Smooth muscle cell (in vitro differentiated cells): ENCODE results near the gene ABTB1. TPM values are rescaled to one million over a fixed set of nuclear protein-coding genes. Genes with fewer than 3 reads are reported as not detected.

Experiments
- DNase-seq: peaks from one replicate; lab custom pipeline; 2025; ENCODE audit not compliant: unreplicated experiment; lab: John Stamatoyannopoulos, UW
- H2AFZ ChIP-seq: fragments of 200-600 bp; sonication (generic); 2 replicates; pipeline ENCODE4 v1.6.0; 2016; ENCODE audit warnings: antibody characterized with exemption, low read depth, mild to moderate bottlenecking
- H3F3A ChIP-seq: fragments of 200-600 bp; sonication (generic); 2 replicates; pipeline ENCODE4 v1.6.0; 2017; ENCODE audit warnings: antibody characterized with exemption, low read depth
- H3K27ac ChIP-seq: fragments of 200-600 bp; sonication (generic); 2 replicates; pipeline ENCODE4 v1.5.1; 2016; ENCODE audit warnings: low read depth, mild to moderate bottlenecking
- H3K27me3 ChIP-seq: fragments of 200-600 bp; sonication (generic); 2 replicates; pipeline ENCODE4 v1.6.1; 2016; ENCODE audit warnings: low read depth, mild to moderate bottlenecking
- H3K36me3 ChIP-seq: fragments of 200-600 bp; sonication (generic); 2 replicates; pipeline ENCODE4 v1.5.1; 2016; ENCODE audit warnings: low read depth
- H3K4me1 ChIP-seq: fragments of 200-600 bp; sonication (generic); 2 replicates; pipeline ENCODE4 v1.5.1; 2016; ENCODE audit warnings: low read depth
- H3K4me2 ChIP-seq: fragments of 200-600 bp; sonication (generic); 2 replicates; pipeline ENCODE4 v1.6.0; 2016; ENCODE audit warnings: mild to moderate bottlenecking
- H3K4me3 ChIP-seq: fragments of 200-600 bp; sonication (generic); 2 replicates; pipeline ENCODE4 v1.5.1; 2016; ENCODE audit warnings: mild to moderate bottlenecking
- H3K79me2 ChIP-seq: fragments of 200-600 bp; sonication (generic); 2 replicates; pipeline ENCODE4 v1.6.0; 2016; ENCODE audit warnings: low read depth, mild to moderate bottlenecking
- H3K9ac ChIP-seq: fragments of 200-600 bp; sonication (generic); 2 replicates; pipeline ENCODE4 v1.6.0; 2016; ENCODE audit warnings: low read depth
- H3K9me3 ChIP-seq: fragments of 200-600 bp; sonication (generic); replicated peaks from 2 replicates; pipeline ENCODE4 v1.5.1; 2016; ENCODE audit warnings: low read depth
- H4K20me1 ChIP-seq: fragments of 200-600 bp; sonication (generic); 2 replicates; pipeline ENCODE4 v1.6.0; 2016; ENCODE audit warnings: low read depth
- CTCF ChIP-seq: fragments of 200-600 bp; sonication (generic); IDR thresholded peaks from 2 replicates; pipeline ENCODE4 v1.5.1; 2017; ENCODE audit warnings: borderline replicate concordance, mild to moderate bottlenecking, antibody characterized with exemption; ENCODE audit not compliant: insufficient read depth, poor library complexity, severe bottlenecking
- WGBS: methylation state at CpG from one replicate; pipeline ENCODE4 v1.1.7; 2016; ENCODE audit warnings: low lambda C conversion rate; 5-methylcytosine and 5-hydroxymethylcytosine counted together
- polyA plus RNA-seq: library from polyadenylated mRNA; unstranded; fragments of >200 nt; fragmentation: Nextera tagmentation; extraction: Ambion mirVana; gene quantifications from 2 replicates; pipeline ENCODE4 v1.2.1, GENCODE V29; 2016
- total RNA-seq: library from RNA; depleted of rRNA; stranded (reverse); fragments of >200 nt; gene quantifications from 2 replicates; pipeline ENCODE4 v1.2.3, GENCODE V29; 2014

The ABTB1 gene
- total and polyA plus RNA-seq, 2 experiments from 2014 or later, result 2.8 to 17.9 TPM

GRCh38 chr3:127689266-127689860 is 16.6 kb downstream of the ABTB1 start:
- no peak overlapping the region for H3K9ac ChIP-seq
- H3K27ac ChIP-seq, result peak overlapping the region; percentile 40
- H2AFZ ChIP-seq, result no peak overlapping the region

GRCh38 chr3:127690106-127690505 is 17.4 kb downstream of the ABTB1 start:
- TF ChIP-seq CTCF, result no peak
- no peaks in the 10 kb centered on the region for H3K36me3 ChIP-seq
- H4K20me1 ChIP-seq, result no peaks in the 10 kb centered on the region
- H3F3A ChIP-seq, result no peaks in the 10 kb centered on the region
- H3K4me3 ChIP-seq, result no peak overlapping the region
- no peaks in the 10 kb centered on the region for H3K27me3 ChIP-seq
- 19% methylated on average over 4 of the region's 4 CpGs for WGBS
- peak overlapping the region; percentile 40 for H3K27ac ChIP-seq
- no peaks in the 10 kb centered on the region for H3K9me3 ChIP-seq
- no peak overlapping the region for H3K9ac ChIP-seq
- peaks cover 20% of the 10 kb centered on the region for H3K4me1 ChIP-seq
- no peaks in the 10 kb centered on the region for H3K79me2 ChIP-seq
- DNase-seq, result no peak
- peak overlapping the region; percentile 33 for H3K4me2 ChIP-seq
- no peak overlapping the region for H2AFZ ChIP-seq

More at GRCh38 chr3:127689266-127689860, 16.6 kb downstream of the ABTB1 start:
- Histone ChIP-seq H3K36me3 (no peaks in the 10 kb centered on the region), H3K4me3 (no peak overlapping the region), H3K4me2 (peak overlapping the region; percentile 33), H3K9me3 (no peaks in the 10 kb centered on the region), H3K79me2 (no peaks in the 10 kb centered on the region), H3K4me1 (peaks cover 20% of the 10 kb centered on the region), H3F3A (no peaks in the 10 kb centered on the region), H4K20me1 (no peaks in the 10 kb centered on the region), H3K27me3 (no peaks in the 10 kb centered on the region)
- 85% methylated on average over 19 of the region's 19 CpGs for WGBS
- DNase-seq, result no peak
- no peak for TF ChIP-seq CTCF

DNA sequence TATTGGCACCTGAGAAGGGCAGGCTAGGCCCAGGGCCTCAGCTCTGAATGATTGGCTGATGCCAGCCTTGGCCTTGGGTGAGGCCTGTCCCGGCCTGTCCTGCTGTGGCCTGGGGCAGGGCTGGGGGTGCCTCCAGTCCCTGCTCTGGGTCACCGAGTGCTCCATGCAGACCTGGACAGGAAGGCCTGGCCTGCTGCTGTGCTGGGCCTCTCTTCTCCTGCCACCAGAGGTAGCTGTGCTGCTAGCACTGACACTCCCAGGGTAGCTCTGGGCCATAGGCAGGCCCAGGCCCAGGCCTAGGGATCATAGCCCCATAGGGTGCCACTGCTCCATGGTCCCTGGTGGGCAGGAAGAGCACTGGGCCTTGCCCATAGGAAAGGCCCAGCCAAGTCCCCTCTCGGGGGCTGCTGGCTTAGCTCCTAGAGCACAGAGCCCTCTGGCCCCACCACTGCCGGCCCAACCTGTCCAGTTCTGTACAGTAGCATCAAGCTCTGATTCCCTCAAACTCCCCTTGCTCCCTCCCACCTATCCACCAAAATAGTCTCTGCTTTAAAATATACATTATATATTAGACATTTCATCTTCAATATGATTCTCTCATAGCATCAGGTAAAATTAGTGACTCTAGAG is 18.2 kb downstream of the ABTB1 start:
- H3F3A ChIP-seq, result no peaks in the 10 kb centered on the region
- peaks cover 20% of the 10 kb centered on the region for H3K4me1 ChIP-seq
- TF ChIP-seq CTCF, result peak; percentile 58
- H3K27me3 ChIP-seq, result no peaks in the 10 kb centered on the region
- DNase-seq, result no peak
- no peaks in the 10 kb centered on the region for H4K20me1 ChIP-seq
- peak overlapping the region; percentile 3 for H3K4me2 ChIP-seq
- no peaks in the 10 kb centered on the region for H3K9me3 ChIP-seq
- no peaks in the 10 kb centered on the region for H3K36me3 ChIP-seq
- H2AFZ ChIP-seq, result no peak overlapping the region
- WGBS, result 86% methylated on average over 4 of the region's 4 CpGs
- H3K79me2 ChIP-seq, result no peaks in the 10 kb centered on the region
- no peak overlapping the region for H3K4me3 ChIP-seq
- peak overlapping the region; percentile 19 for H3K27ac ChIP-seq
- H3K9ac ChIP-seq, result no peak overlapping the region
